Measurements from ENCODE around the gene GPR15LG.
"Not testable (repeated sequence)": the region's sequence is repeated elsewhere in the genome, so short reads cannot be mapped to it uniquely, and the experiment has no call there.

GPR15LG gene

GRCh38 chr10:84178160-84178609, 4.6 kb downstream of the GPR15LG start:
- Histone ChIP-seq H3K4me3 (ENCODE audit: control insufficient read depth in 1 of 7, extremely low read depth in 1 of 7, insufficient read depth in 4 of 7, low read depth in 2 of 7, low read length in 6 of 7) (no peak overlapping the region), H3K27ac (ENCODE audit: insufficient read depth in 1 of 2, low read depth in 1 of 2, low read length in 2 of 2, poor library complexity in 1 of 2, severe bottlenecking in 2 of 2) (no peak overlapping the region), H3K4me1 (ENCODE audit: control extremely low read depth in 1 of 4, control insufficient read depth in 4 of 4, insufficient read depth in 4 of 4, low read length in 3 of 4) (peaks cover 0 to 16% (median 11%) of the 10 kb centered on the region in 4 experiments), H3K36me3 (ENCODE audit: control insufficient read depth in 4 of 4, insufficient read depth in 4 of 4, low read length in 3 of 4) (no peaks in the 10 kb centered on the region), H3K27me3 (replicated peaks in 2 of 5; ENCODE audit: control insufficient read depth in 4 of 5, insufficient read depth in 5 of 5, low read length in 4 of 5) (peaks cover 0 to 2% (median 0%) of the 10 kb centered on the region in 5 experiments), H3K9me3 (ENCODE audit: control extremely low read depth in 1 of 5, control insufficient read depth in 4 of 5, insufficient read depth in 2 of 5, low read depth in 1 of 5, low read length in 4 of 5) (peaks cover 0 to 3% (median 0%) of the 10 kb centered on the region in 5 experiments)
- DNase-seq = peak in 2 of 3 donors; percentile 36 to 74
- POLR2A ChIA-PET = no interaction called here
- CTCF ChIA-PET = interaction anchor here (1.0 to 2.2 kb wide), 3 partner anchors 19 to 31 kb away, joined by 3 to 8 read pairs (median 6); no protein-coding TSS in a partner anchor
- 100% methylated on average over 3 of the region's 3 CpGs for WGBS (ENCODE audit: insufficient coverage)

- CTCF ChIA-PET = no interaction called here
- H3K27ac ChIP-seq (ENCODE audit: insufficient read depth in 1 of 2, low read depth in 1 of 2, low read length in 2 of 2, poor library complexity in 1 of 2, severe bottlenecking in 2 of 2) = no peak overlapping the region
- no peaks in the 10 kb centered on the region for H3K36me3 ChIP-seq (ENCODE audit: control insufficient read depth in 4 of 4, insufficient read depth in 4 of 4, low read length in 3 of 4)
- peaks cover 0 to 16% (median 11%) of the 10 kb centered on the region in 4 experiments for H3K4me1 ChIP-seq (ENCODE audit: control extremely low read depth in 1 of 4, control insufficient read depth in 4 of 4, insufficient read depth in 4 of 4, low read length in 3 of 4)
- no peak overlapping the region for H3K4me3 ChIP-seq (ENCODE audit: control insufficient read depth in 1 of 7, extremely low read depth in 1 of 7, insufficient read depth in 4 of 7, low read depth in 2 of 7, low read length in 6 of 7)
- peak in 2 of 3 donors; percentile 58 to 62 for DNase-seq
- 94% methylated on average over 9 of the region's 12 CpGs for WGBS (ENCODE audit: insufficient coverage)
- peaks cover 0 to 2% (median 0%) of the 10 kb centered on the region in 5 experiments for H3K27me3 ChIP-seq (replicated peaks in 2 of 5; ENCODE audit: control insufficient read depth in 4 of 5, insufficient read depth in 5 of 5, low read length in 4 of 5)
- POLR2A ChIA-PET = no interaction called here
- H3K9me3 ChIP-seq (ENCODE audit: control extremely low read depth in 1 of 5, control insufficient read depth in 4 of 5, insufficient read depth in 2 of 5, low read depth in 1 of 5, low read length in 4 of 5) = peaks cover 0 to 3% (median 0%) of the 10 kb centered on the region in 5 experiments
Measured at GRCh38 chr10:84179059-84179710, 5.6 kb downstream of the GPR15LG start.

GRCh38 chr10:84180386-84180785, 6.8 kb downstream of the GPR15LG start:
- WGBS (ENCODE audit: insufficient coverage) = 100% methylated on average over 2 of the region's 22 CpGs
- H3K36me3 ChIP-seq (ENCODE audit: control insufficient read depth in 4 of 4, insufficient read depth in 4 of 4, low read length in 3 of 4); DNase-seq; CTCF ChIA-PET; H3K27ac ChIP-seq (ENCODE audit: insufficient read depth in 1 of 2, low read depth in 1 of 2, low read length in 2 of 2, poor library complexity in 1 of 2, severe bottlenecking in 2 of 2); H3K9me3 ChIP-seq (ENCODE audit: control extremely low read depth in 1 of 5, control insufficient read depth in 4 of 5, insufficient read depth in 2 of 5, low read depth in 1 of 5, low read length in 4 of 5); POLR2A ChIA-PET; H3K4me3 ChIP-seq (ENCODE audit: control insufficient read depth in 1 of 7, extremely low read depth in 1 of 7, insufficient read depth in 4 of 7, low read depth in 2 of 7, low read length in 6 of 7); H3K27me3 ChIP-seq (replicated peaks in 2 of 5; ENCODE audit: control insufficient read depth in 4 of 5, insufficient read depth in 5 of 5, low read length in 4 of 5): not testable (repeated sequence)
- peaks cover 0 to 16% (median 11%) of the 10 kb centered on the region in 4 experiments for H3K4me1 ChIP-seq (ENCODE audit: control extremely low read depth in 1 of 4, control insufficient read depth in 4 of 4, insufficient read depth in 4 of 4, low read length in 3 of 4)

GRCh38 chr10:84181631-84182030, 8.0 kb downstream of the GPR15LG start:
- WGBS (ENCODE audit: insufficient coverage) = 95% methylated on average over 5 of the region's 5 CpGs
- no peak overlapping the region for H3K4me3 ChIP-seq (ENCODE audit: control insufficient read depth in 1 of 7, extremely low read depth in 1 of 7, insufficient read depth in 4 of 7, low read depth in 2 of 7, low read length in 6 of 7)
- DNase-seq = no peak
- CTCF ChIA-PET = interaction anchor here (1.6 kb wide), 1 partner anchor 33 kb away, joined by 7 read pairs; no protein-coding TSS in a partner anchor
- H3K27ac ChIP-seq (ENCODE audit: insufficient read depth in 1 of 2, low read depth in 1 of 2, low read length in 2 of 2, poor library complexity in 1 of 2, severe bottlenecking in 2 of 2) = no peak overlapping the region
- peaks cover 0 to 2% (median 0%) of the 10 kb centered on the region in 5 experiments for H3K27me3 ChIP-seq (replicated peaks in 2 of 5; ENCODE audit: control insufficient read depth in 4 of 5, insufficient read depth in 5 of 5, low read length in 4 of 5)
- peaks cover 0 to 3% (median 0%) of the 10 kb centered on the region in 5 experiments for H3K9me3 ChIP-seq (ENCODE audit: control extremely low read depth in 1 of 5, control insufficient read depth in 4 of 5, insufficient read depth in 2 of 5, low read depth in 1 of 5, low read length in 4 of 5)
- POLR2A ChIA-PET = no interaction called here
- no peaks in the 10 kb centered on the region for H3K36me3 ChIP-seq (ENCODE audit: control insufficient read depth in 4 of 4, insufficient read depth in 4 of 4, low read length in 3 of 4)
- H3K4me1 ChIP-seq (ENCODE audit: control extremely low read depth in 1 of 4, control insufficient read depth in 4 of 4, insufficient read depth in 4 of 4, low read length in 3 of 4) = peaks cover 0 to 16% (median 11%) of the 10 kb centered on the region in 4 experiments

GRCh38 chr10:84184517-84184916, 10.9 kb downstream of the GPR15LG start:
- H3K9me3 ChIP-seq (ENCODE audit: control extremely low read depth in 1 of 5, control insufficient read depth in 4 of 5, insufficient read depth in 2 of 5, low read depth in 1 of 5, low read length in 4 of 5) = peaks cover 0 to 3% (median 0%) of the 10 kb centered on the region in 5 experiments
- H3K36me3 ChIP-seq (ENCODE audit: control insufficient read depth in 4 of 4, insufficient read depth in 4 of 4, low read length in 3 of 4) = no peaks in the 10 kb centered on the region
- no peaks in the 10 kb centered on the region for H3K4me1 ChIP-seq (ENCODE audit: control extremely low read depth in 1 of 4, control insufficient read depth in 4 of 4, insufficient read depth in 4 of 4, low read length in 3 of 4)
- H3K4me3 ChIP-seq (ENCODE audit: control insufficient read depth in 1 of 7, extremely low read depth in 1 of 7, insufficient read depth in 4 of 7, low read depth in 2 of 7, low read length in 6 of 7) = no peak overlapping the region
- ChIA-PET POLR2A (no interaction called here), CTCF (interaction anchor here (1.7 kb wide), 1 partner anchor 18 kb away, joined by 4 read pairs; no protein-coding TSS in a partner anchor)
- no peak for DNase-seq
- 87% methylated on average over 3 of the region's 4 CpGs for WGBS (ENCODE audit: insufficient coverage)
- peaks cover 0 to 3% (median 1%) of the 10 kb centered on the region in 5 experiments for H3K27me3 ChIP-seq (replicated peaks in 2 of 5; ENCODE audit: control insufficient read depth in 4 of 5, insufficient read depth in 5 of 5, low read length in 4 of 5)
- no peak overlapping the region for H3K27ac ChIP-seq (ENCODE audit: insufficient read depth in 1 of 2, low read depth in 1 of 2, low read length in 2 of 2, poor library complexity in 1 of 2, severe bottlenecking in 2 of 2)

- POLR2A ChIA-PET = no interaction called here
- Histone ChIP-seq H3K4me1 (ENCODE audit: control extremely low read depth in 1 of 4, control insufficient read depth in 4 of 4, insufficient read depth in 4 of 4, low read length in 3 of 4) (no peaks in the 10 kb centered on the region), H3K27ac (ENCODE audit: insufficient read depth in 1 of 2, low read depth in 1 of 2, low read length in 2 of 2, poor library complexity in 1 of 2, severe bottlenecking in 2 of 2) (no peak overlapping the region), H3K9me3 (ENCODE audit: control extremely low read depth in 1 of 5, control insufficient read depth in 4 of 5, insufficient read depth in 2 of 5, low read depth in 1 of 5, low read length in 4 of 5) (peaks cover 0 to 3% (median 0%) of the 10 kb centered on the region in 5 experiments), H3K27me3 (replicated peaks in 2 of 5; ENCODE audit: control insufficient read depth in 4 of 5, insufficient read depth in 5 of 5, low read length in 4 of 5) (peaks cover 0 to 7% (median 1%) of the 10 kb centered on the region in 5 experiments), H3K4me3 (ENCODE audit: control insufficient read depth in 1 of 7, extremely low read depth in 1 of 7, insufficient read depth in 4 of 7, low read depth in 2 of 7, low read length in 6 of 7) (no peak overlapping the region), H3K36me3 (ENCODE audit: control insufficient read depth in 4 of 4, insufficient read depth in 4 of 4, low read length in 3 of 4) (no peaks in the 10 kb centered on the region)
- CTCF ChIA-PET = no interaction called here
- DNase-seq = no peak
- 84% methylated on average over 11 of the region's 11 CpGs for whole genome bisulfite sequencing (ENCODE audit: insufficient coverage)
Measured at GRCh38 chr10:84185526-84186175, 12.1 kb downstream of the GPR15LG start.

GRCh38 chr10:84188815-84189214, 15.2 kb downstream of the GPR15LG start:
- no peak overlapping the region for H3K4me3 ChIP-seq (ENCODE audit: control insufficient read depth in 1 of 7, extremely low read depth in 1 of 7, insufficient read depth in 4 of 7, low read depth in 2 of 7, low read length in 6 of 7)
- H3K27ac ChIP-seq (ENCODE audit: insufficient read depth in 1 of 2, low read depth in 1 of 2, low read length in 2 of 2, poor library complexity in 1 of 2, severe bottlenecking in 2 of 2) = no peak overlapping the region
- POLR2A ChIA-PET = no interaction called here
- peaks cover 0 to under 1% (median under 1%) of the 10 kb centered on the region in 4 experiments for H3K4me1 ChIP-seq (ENCODE audit: control extremely low read depth in 1 of 4, control insufficient read depth in 4 of 4, insufficient read depth in 4 of 4, low read length in 3 of 4)
- no peaks in the 10 kb centered on the region for H3K9me3 ChIP-seq (ENCODE audit: control extremely low read depth in 1 of 5, control insufficient read depth in 4 of 5, insufficient read depth in 2 of 5, low read depth in 1 of 5, low read length in 4 of 5)
- CTCF ChIA-PET = interaction anchor here (0.7 to 2.0 kb wide), 2 partner anchors 16 to 40 kb away, joined by 3 to 4 read pairs; no protein-coding TSS in a partner anchor
- WGBS (ENCODE audit: insufficient coverage) = 78% methylated on average over 3 of the region's 3 CpGs
- no peaks in the 10 kb centered on the region for H3K36me3 ChIP-seq (ENCODE audit: control insufficient read depth in 4 of 4, insufficient read depth in 4 of 4, low read length in 3 of 4)
- H3K27me3 ChIP-seq (replicated peaks in 2 of 5; ENCODE audit: control insufficient read depth in 4 of 5, insufficient read depth in 5 of 5, low read length in 4 of 5) = peaks cover 3 to 33% (median 8%) of the 10 kb centered on the region in 5 experiments
- DNase-seq = no peak

Data from common myeloid progenitor, CD34-positive (primary cell).